SH-SY5Y (cell line): Measurements from ENCODE around the gene CAMKMT.

Experiments used
- GATA2 ChIP-seq: IDR thresholded peaks from 2 replicates; pipeline ENCODE4 v1.6.1; 2011; ENCODE audit warnings: mild to moderate bottlenecking, low read depth, low read length
- GATA3 ChIP-seq: IDR thresholded peaks from 2 replicates; pipeline ENCODE4 v1.6.1; 2011; ENCODE audit warnings: low read depth, mild to moderate bottlenecking, low read length, moderate library complexity

Gene CAMKMT

GRCh38 chr2:44656460-44656859, 294.7 kb downstream of the CAMKMT start:
- TF ChIP-seq GATA2 (no peak), GATA3 (no peak)

- TF ChIP-seq GATA3 (no peak), GATA2 (no peak)
These were observed 301.8 kb downstream of the CAMKMT start for GRCh38 chr2:44663471-44664073.

GRCh38 chr2:44668336-44668735, 306.6 kb downstream of the CAMKMT start:
- TF ChIP-seq GATA2 (no peak), GATA3 (no peak)

GRCh38 chr2:44671276-44671675, 309.5 kb downstream of the CAMKMT start:
- TF ChIP-seq GATA3 (no peak), GATA2 (no peak)

- TF ChIP-seq GATA2 (no peak), GATA3 (no peak)
These were observed 310.2 kb downstream of the CAMKMT start for GRCh38 chr2:44671916-44672315.

GRCh38 chr2:44672431-44672830, 310.7 kb downstream of the CAMKMT start:
- TF ChIP-seq GATA2 (no peak), GATA3 (no peak)

GRCh38 chr2:44674473-44675284, 312.9 kb downstream of the CAMKMT start:
- TF ChIP-seq GATA2 (no peak), GATA3 (no peak)

GRCh38 chr2:44676379-44676778, 314.6 kb downstream of the CAMKMT start:
- TF ChIP-seq GATA2: no peak
- no peak for TF ChIP-seq GATA3

GRCh38 chr2:44679584-44679983, 317.8 kb downstream of the CAMKMT start:
- TF ChIP-seq GATA2 (no peak), GATA3 (no peak)

GRCh38 chr2:44679990-44680389, 318.2 kb downstream of the CAMKMT start:
- no peak for TF ChIP-seq GATA3
- no peak for TF ChIP-seq GATA2

- no peak; the same call in 1 of the 2 replicates for TF ChIP-seq GATA2
- no peak for TF ChIP-seq GATA3
These were observed 318.8 kb downstream of the CAMKMT start for GRCh38 chr2:44680424-44680971.

GRCh38 chr2:44680983-44681531, 319.3 kb downstream of the CAMKMT start:
- peak; percentile 87 for TF ChIP-seq GATA3
- peak; percentile 59 for TF ChIP-seq GATA2

- TF ChIP-seq GATA3: peak; percentile 59
- peak; percentile 70 for TF ChIP-seq GATA2
These were observed 320.7 kb downstream of the CAMKMT start for GRCh38 chr2:44682459-44682858.

- TF ChIP-seq GATA2 (peak; percentile 87), GATA3 (peak; percentile 88)
These were observed 322.8 kb downstream of the CAMKMT start for GRCh38 chr2:44684559-44684958.
